PC-3 (cell line): Measurements from ENCODE around the gene FSIP1. TPM values are rescaled to one million over a fixed set of nuclear protein-coding genes. Genes with fewer than 3 reads are reported as not detected.

Experiments
- ATAC-seq: fragments of 200-7000 bp; cut with Tn5 transposase; 2 replicates; pipeline ENCODE4 v1.9.1; 2020; ENCODE audit warnings: mild to moderate bottlenecking, moderate library complexity
- BruUV-seq: library from RNA; stranded (reverse); fragments of 400-500 nt; replicated peaks from 2 replicates; lab custom pipeline; 2021; lab: Mats Ljungman, UMichigan
- CTCF ChIA-PET: fragments of 300-600 bp; sonication (Branson Sonifier 250); formaldehyde crosslinking; loops from one replicate; lab custom pipeline; 2022; ENCODE audit warnings: antibody characterized with exemption; lab: Charles Lee
- POLR2A ChIA-PET: fragments of 300-600 bp; sonication (Branson Sonifier 250); formaldehyde crosslinking; loops from one replicate; lab custom pipeline; 2022; ENCODE audit warnings: antibody characterized with exemption; ENCODE audit not compliant: unreplicated experiment; lab: Charles Lee
- DNase-seq: peaks from one replicate; pipeline ENCODE4 v3.0.0-alpha.2; 2015
- H2AFZ ChIP-seq: fragments of 300-600 bp; sonication (generic); 2 replicates; pipeline ENCODE4 v1.6.0; 2016; ENCODE audit warnings: antibody characterized with exemption, low read length
- H3F3A ChIP-seq: fragments of 300-600 bp; sonication (generic); one replicate; pipeline ENCODE4 v1.6.0; 2017; ENCODE audit warnings: antibody characterized with exemption, low read length, control low read depth, mild to moderate bottlenecking; ENCODE audit not compliant: unreplicated experiment
- H3K27ac ChIP-seq: fragments of 300-600 bp; sonication (generic); 2 replicates; pipeline ENCODE4 v1.5.1; 2016; ENCODE audit warnings: mild to moderate bottlenecking, low read length
- H3K27me3 ChIP-seq: fragments of 300-600 bp; sonication (generic); 2 replicates; pipeline ENCODE4 v1.6.1; 2016; ENCODE audit warnings: low read length, mixed read lengths
- H3K36me3 ChIP-seq: fragments of 300-600 bp; sonication (generic); 2 replicates; pipeline ENCODE4 v1.6.1; 2016; ENCODE audit warnings: low read depth, mixed run types, low read length, mixed read lengths
- H3K4me1 ChIP-seq: fragments of 300-600 bp; sonication (generic); 2 replicates; pipeline ENCODE4 v1.5.1; 2016; ENCODE audit warnings: low read length; ENCODE audit not compliant: insufficient read depth
- H3K4me2 ChIP-seq: fragments of 300-600 bp; sonication (generic); 2 replicates; pipeline ENCODE4 v1.6.0; 2016; ENCODE audit warnings: low read length
- H3K4me3 ChIP-seq: fragments of 300-600 bp; sonication (generic); 2 replicates; pipeline ENCODE4 v1.5.1; 2016; ENCODE audit warnings: mild to moderate bottlenecking, low read length, mixed read lengths
- H3K79me2 ChIP-seq: fragments of 300-600 bp; sonication (generic); 2 replicates; pipeline ENCODE4 v1.6.1; 2017; ENCODE audit warnings: low read length, mixed read lengths
- H3K9ac ChIP-seq: fragments of 300-600 bp; sonication (generic); 2 replicates; pipeline ENCODE4 v1.6.0; 2016; ENCODE audit warnings: mild to moderate bottlenecking, low read length
- H3K9me2 ChIP-seq: fragments of 300-600 bp; sonication (generic); replicated peaks from 2 replicates; pipeline ENCODE4 v1.6.1; 2016; ENCODE audit warnings: mixed run types, low read length, mixed read lengths
- H3K9me3 ChIP-seq: fragments of 300-600 bp; sonication (generic); 2 replicates; pipeline ENCODE4 v1.6.1; 2016; ENCODE audit warnings: low read length, mixed read lengths
- H4K20me1 ChIP-seq: fragments of 300-600 bp; sonication (generic); 2 replicates; pipeline ENCODE4 v1.6.1; 2016; ENCODE audit warnings: low read length, mixed read lengths
- CTCF ChIP-seq: fragments of 300-600 bp; sonication (generic); conservative IDR thresholded peaks from 2 replicates; pipeline ENCODE4 v1.5.1; 2017; ENCODE audit warnings: antibody characterized with exemption, low read depth, mild to moderate bottlenecking, low read length
- EZH2 ChIP-seq: fragments of 300-600 bp; sonication (generic); IDR thresholded peaks from one replicate; pipeline ENCODE4 v1.6.1; 2017; ENCODE audit warnings: antibody characterized with exemption, mild to moderate bottlenecking, low read length; ENCODE audit not compliant: unreplicated experiment
- EZH2phosphoT487 ChIP-seq: fragments of 300-600 bp; sonication (generic); IDR thresholded peaks from 2 replicates; pipeline ENCODE4 v1.6.1; 2018; ENCODE audit warnings: mild to moderate bottlenecking, antibody characterized with exemption, low read length, borderline replicate concordance
- intact Hi-C: fragments of 100-400 bp; cut with micrococcal nuclease; formaldehyde crosslinking; loops from 2 replicates; pipeline ENCODE4 v1.9.0; 2023
- total RNA-seq: library from RNA; depleted of rRNA; stranded (reverse); fragments of >200 nt; gene quantifications from 2 replicates; pipeline ENCODE4 v1.2.3, GENCODE V29; 2014

The FSIP1 gene
- total RNA-seq, 1 experiment from 2014 or later: 0.07 TPM

- POLR2A ChIA-PET: no interaction called here
- H3K9me3 ChIP-seq: no peaks in the 10 kb centered on the region
- no peak for TF ChIP-seq CTCF
- TF ChIP-seq EZH2: no peak
- TF ChIP-seq EZH2phosphoT487: no peak
- H3K36me3 ChIP-seq: no peaks in the 10 kb centered on the region
- no peak overlapping the region for H3K4me3 ChIP-seq
- H3K9me2 ChIP-seq: no peaks in the 10 kb centered on the region
- no peak overlapping the region for H2AFZ ChIP-seq
- ATAC-seq (no peak), DNase-seq (no peak)
- no peaks in the 10 kb centered on the region for H3K4me1 ChIP-seq
- intact Hi-C loops: no loop called here
- H3K79me2 ChIP-seq: no peaks in the 10 kb centered on the region
- no peaks in the 10 kb centered on the region for H3K27me3 ChIP-seq
- BruUV-seq: no TSS peak
- no peaks in the 10 kb centered on the region for H4K20me1 ChIP-seq
- H3K27ac ChIP-seq: no peak overlapping the region
- CTCF ChIA-PET: no interaction called here
- no peak overlapping the region for H3K4me2 ChIP-seq
- H3F3A ChIP-seq: no peaks in the 10 kb centered on the region
- H3K9ac ChIP-seq: no peak overlapping the region
These were observed 90.0 kb downstream of the FSIP1 start for GRCh38 chr15:39692356-39693327.

- Histone ChIP-seq H3K9me3 (no peaks in the 10 kb centered on the region), H3K4me1 (no peaks in the 10 kb centered on the region), H3K4me2 (no peak overlapping the region), H3K27me3 (no peaks in the 10 kb centered on the region), H3K79me2 (no peaks in the 10 kb centered on the region), H3K4me3 (no peak overlapping the region), H2AFZ (no peak overlapping the region), H4K20me1 (no peaks in the 10 kb centered on the region), H3K27ac (no peak overlapping the region), H3K36me3 (no peaks in the 10 kb centered on the region), H3F3A (no peaks in the 10 kb centered on the region), H3K9ac (no peak overlapping the region), H3K9me2 (no peaks in the 10 kb centered on the region)
- ATAC-seq: no peak
- no TSS peak for BruUV-seq
- no peak for TF ChIP-seq CTCF
- no peak for TF ChIP-seq EZH2phosphoT487
- ChIA-PET CTCF (no interaction called here), POLR2A (no interaction called here)
- intact Hi-C loops: no loop called here
- no peak for DNase-seq
These were observed 91.6 kb downstream of the FSIP1 start for GRCh38 chr15:39690881-39691634.
